ENCODE data around the gene CLCN4. TPM values are rescaled to one million over a fixed set of nuclear protein-coding genes. Genes with fewer than 3 reads are reported as not detected.

The CLCN4 gene
- total and polyA plus RNA-seq, 12 donors: 1.2 to 13.9 (median 4.1) TPM

GRCh38 chrX:10280071-10280470 is 123.3 kb downstream of the CLCN4 start:
- TF ChIP-seq, protein P1, sequence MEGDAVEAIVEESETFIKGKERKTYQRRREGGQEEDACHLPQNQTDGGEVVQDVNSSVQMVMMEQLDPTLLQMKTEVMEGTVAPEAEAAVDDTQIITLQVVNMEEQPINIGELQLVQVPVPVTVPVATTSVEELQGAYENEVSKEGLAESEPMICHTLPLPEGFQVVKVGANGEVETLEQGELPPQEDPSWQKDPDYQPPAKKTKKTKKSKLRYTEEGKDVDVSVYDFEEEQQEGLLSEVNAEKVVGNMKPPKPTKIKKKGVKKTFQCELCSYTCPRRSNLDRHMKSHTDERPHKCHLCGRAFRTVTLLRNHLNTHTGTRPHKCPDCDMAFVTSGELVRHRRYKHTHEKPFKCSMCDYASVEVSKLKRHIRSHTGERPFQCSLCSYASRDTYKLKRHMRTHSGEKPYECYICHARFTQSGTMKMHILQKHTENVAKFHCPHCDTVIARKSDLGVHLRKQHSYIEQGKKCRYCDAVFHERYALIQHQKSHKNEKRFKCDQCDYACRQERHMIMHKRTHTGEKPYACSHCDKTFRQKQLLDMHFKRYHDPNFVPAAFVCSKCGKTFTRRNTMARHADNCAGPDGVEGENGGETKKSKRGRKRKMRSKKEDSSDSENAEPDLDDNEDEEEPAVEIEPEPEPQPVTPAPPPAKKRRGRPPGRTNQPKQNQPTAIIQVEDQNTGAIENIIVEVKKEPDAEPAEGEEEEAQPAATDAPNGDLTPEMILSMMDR (IDR thresholded peaks at IDR 0.05): no peak
- no peak for TF ChIP-seq POLR2A (IDR thresholded peaks at IDR 0.05)

GRCh38 chrX:10282490-10282889 is 125.7 kb downstream of the CLCN4 start:
- DNase-seq: no peak
- Histone ChIP-seq H3K27me3 (no peaks in the 10 kb centered on the region), H3K4me3 (no peak overlapping the region), H3K4me1 (replicated peaks in 1 of 2) (no peaks in the 10 kb centered on the region), H3K36me3 (replicated peaks in 1 of 2) (no peaks in the 10 kb centered on the region), H3K27ac (no peak overlapping the region), H3K9me3 (replicated peaks in 1 of 3) (no peaks in the 10 kb centered on the region)
- intact Hi-C loops (cut with DNase I): no loop called here
- TF ChIP-seq, protein P1 (IDR thresholded peaks at IDR 0.05): no peak
- TF ChIP-seq POLR2A (IDR thresholded peaks at IDR 0.05): no peak
- WGBS, 4 donors: 75 to 95% (median 82%) methylated on average over 1 of the region's 1 CpG; no CpG with 5 or more reads in 1 of the 4 donors

More at GRCh38 chrX:10280071-10280470, 123.3 kb downstream of the CLCN4 start:
- Histone ChIP-seq H3K27me3 (no peaks in the 10 kb centered on the region), H3K4me1 (replicated peaks in 1 of 2) (no peaks in the 10 kb centered on the region), H3K36me3 (replicated peaks in 1 of 2) (no peaks in the 10 kb centered on the region), H3K4me3 (no peak overlapping the region), H3K9me3 (replicated peaks in 1 of 3) (no peaks in the 10 kb centered on the region), H3K27ac (no peak overlapping the region)
- intact Hi-C loops (cut with DNase I): no loop called here
- no peak for DNase-seq
- WGBS, 4 donors: 63 to 94% (median 90%) methylated on average over 2 of the region's 2 CpGs

GRCh38 chrX:10286195-10286594 is 129.4 kb downstream of the CLCN4 start:
- Histone ChIP-seq H3K27ac (no peak overlapping the region), H3K9me3 (replicated peaks in 1 of 3) (no peaks in the 10 kb centered on the region), H3K27me3 (peaks cover 7% of the 10 kb centered on the region), H3K4me1 (replicated peaks in 1 of 2) (no peaks in the 10 kb centered on the region), H3K4me3 (no peak overlapping the region), H3K36me3 (replicated peaks in 1 of 2) (no peaks in the 10 kb centered on the region)
- DNase-seq: no peak
- WGBS, 4 donors: 62 to 93% (median 76%) methylated on average over 3 to 6 of the region's 6 CpGs
- intact Hi-C loops (cut with DNase I): no loop called here
- TF ChIP-seq, protein P1 (IDR thresholded peaks at IDR 0.05): no peak
- no peak for TF ChIP-seq POLR2A (IDR thresholded peaks at IDR 0.05)

Other genes with a start within 250 kb of the CLCN4 start
- under 1 TPM in 1 of 9 donors, not detected in 8; 0.25 TPM for gene CLDN34, start 189.6 kb upstream of the CLCN4 start, total RNA-seq
- gene CLDN34, start 189.6 kb upstream of the CLCN4 start, polyA plus RNA-seq: under 1 TPM in 1 of 3 donors, not detected in 2; 0.13 TPM

Data from adrenal gland (tissue), 12 donors.